Left colon (tissue), 2 donors: ENCODE results near the gene FBXL7. TPM values are rescaled to one million over a fixed set of nuclear protein-coding genes. Genes with fewer than 3 reads are reported as not detected.
A peak's percentile ranks its signal among the peaks of the same experiment; 100 is the strongest.

ENCODE experiments used
- ATAC-seq: fragments of 200-7000 bp; cut with Tn5 transposase; one replicate; pipeline ENCODE4 v1.9.1; 2020; ENCODE audit warnings: mild to moderate bottlenecking, moderate library complexity
- DNase-seq, 2 donors: peaks; one replicate each; pipeline ENCODE4 v3.0.0-alpha.2; 2020
- intact Hi-C, 2 donors: fragments of 100-400 bp; cut with DNase I in 1 of 2; cut with micrococcal nuclease in 1 of 2; formaldehyde crosslinking; loops; one replicate each; pipeline versions ENCODE4 v1.11.2 to v1.14.0; 2022; cut with DNase I, micrococcal nuclease
- total RNA-seq, 2 donors: library from RNA; stranded (reverse); fragmentation: NEBNext Ultra II Directional; extraction: Animal tissue kit (Norgen Biotek cat#: 25700); gene quantifications; one replicate each; pipeline ENCODE4 v1.2.1, GENCODE V29; 2021
- donor health status: DM: no; HTN: no; CAD: no.
- donor health status: DM: yes; HTN: yes; CAD: no.

FBXL7 gene
- total RNA-seq, 2 donors from 2014 or later = 1.6 to 3.6 TPM

DNA sequence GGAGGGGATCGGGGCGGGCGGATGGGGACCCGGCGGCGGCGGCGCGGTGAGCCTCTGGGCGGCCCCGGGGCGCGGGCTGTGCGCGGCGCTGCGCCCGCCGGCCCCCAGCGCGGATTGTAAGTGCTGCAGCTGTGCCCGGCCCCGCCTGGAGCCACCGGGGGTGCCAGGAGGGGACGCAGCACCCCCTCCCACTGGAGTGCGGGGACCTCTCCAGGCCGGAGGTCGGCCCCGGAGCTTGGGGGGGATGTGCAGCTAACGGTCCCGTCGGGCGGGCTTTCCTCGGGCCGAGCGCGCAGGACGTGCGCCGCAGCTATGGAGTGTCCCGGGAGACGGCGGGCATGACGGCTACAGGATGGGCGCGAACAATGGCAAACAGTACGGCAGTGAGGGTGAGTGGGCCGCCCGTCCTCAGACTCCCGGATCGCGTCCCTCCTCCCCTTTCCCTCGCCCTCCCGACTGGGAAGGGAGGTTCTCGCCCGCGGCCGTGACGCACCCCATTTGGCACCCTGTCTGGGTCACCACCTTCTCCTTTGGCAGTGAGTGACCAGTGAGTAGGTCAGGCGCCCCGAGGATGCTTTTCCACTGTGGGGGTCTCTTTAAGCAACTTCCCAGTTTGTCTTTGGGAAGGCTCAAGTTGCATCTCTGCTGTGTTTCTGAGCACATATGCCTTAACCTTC, 483 bp downstream of the FBXL7 start:
- DNase-seq = peak in 1 of 2 donors; percentile 25

GRCh38 chr5:15501091-15501791, 1.3 kb downstream of the FBXL7 start:
- ATAC-seq (no peak), DNase-seq (peak; percentile 15 to 34)
- intact Hi-C loops = no loop called here

More for the DNA sequence above, 483 bp downstream of the FBXL7 start:
- ATAC-seq = peak; percentile 22
- intact Hi-C loops = no loop called here

GRCh38 chr5:15502208-15502607, 2.2 kb downstream of the FBXL7 start:
- DNase-seq (no peak), ATAC-seq (no peak)
- intact Hi-C loops = no loop called here

DNA sequence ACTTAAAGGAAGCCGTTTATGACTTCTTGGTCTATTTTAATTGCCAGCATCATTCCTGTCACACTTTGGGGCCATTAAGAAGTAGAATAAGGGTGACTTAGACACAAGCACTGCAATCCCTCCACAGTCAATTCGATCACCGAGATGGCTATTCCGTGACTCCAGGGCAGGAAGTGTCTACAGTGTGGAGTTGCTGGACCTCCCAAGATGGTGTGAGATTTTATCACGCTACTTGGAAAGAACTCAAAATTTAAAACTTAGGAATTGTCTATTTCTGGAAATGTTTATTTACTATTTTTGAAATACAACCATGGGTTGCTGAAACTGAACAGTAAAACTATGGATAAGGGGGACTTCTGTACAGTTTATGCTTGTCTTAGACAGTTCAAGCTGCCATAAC, 6.2 kb downstream of the FBXL7 start:
- no peak for ATAC-seq
- intact Hi-C loops = no loop called here
- DNase-seq = no peak

DNA sequence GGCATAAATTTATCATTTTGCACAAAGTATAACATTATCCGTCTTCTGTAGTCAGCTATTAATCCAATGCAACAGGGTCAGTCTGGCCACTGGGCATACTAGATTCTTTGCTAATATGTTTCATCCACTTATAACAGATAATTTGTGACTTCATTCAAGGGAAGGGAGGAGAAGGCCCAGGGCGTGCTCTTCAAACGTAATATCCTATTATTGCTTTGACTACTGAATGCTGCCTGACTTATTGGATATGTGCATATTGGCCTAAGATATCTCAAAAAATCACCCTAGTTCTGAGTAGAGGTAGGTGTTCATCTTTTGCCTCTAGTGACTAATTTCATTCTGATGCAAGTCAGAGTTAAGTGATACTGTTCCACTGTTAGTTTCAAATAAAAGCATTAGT, 6.9 kb downstream of the FBXL7 start:
- DNase-seq (no peak), ATAC-seq (no peak)
- intact Hi-C loops = no loop called here

DNA sequence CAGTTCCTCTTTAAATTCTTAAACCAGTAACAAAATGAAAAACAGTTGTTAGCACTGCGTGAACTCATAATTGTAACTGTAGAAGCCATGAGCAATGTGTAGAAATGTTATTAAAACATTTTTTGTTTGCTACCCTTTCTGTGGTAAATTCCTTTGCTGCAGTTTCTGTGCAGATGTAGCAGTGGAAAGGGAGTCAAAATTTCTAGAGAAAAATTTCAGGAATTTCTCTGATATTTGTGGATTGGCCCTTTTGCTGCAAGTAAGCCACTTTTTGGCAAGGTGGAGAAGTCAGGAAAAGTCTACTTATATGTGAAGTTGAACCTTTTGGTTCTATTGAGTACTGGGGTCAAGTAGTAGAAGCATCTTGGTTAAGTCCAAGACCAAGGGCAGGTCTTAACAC, 10.1 kb downstream of the FBXL7 start:
- ATAC-seq (no peak), DNase-seq (no peak)
- intact Hi-C loops = no loop called here

- ATAC-seq = no peak
Measured at GRCh38 chr5:15510831-15511230, 10.9 kb downstream of the FBXL7 start.

DNA sequence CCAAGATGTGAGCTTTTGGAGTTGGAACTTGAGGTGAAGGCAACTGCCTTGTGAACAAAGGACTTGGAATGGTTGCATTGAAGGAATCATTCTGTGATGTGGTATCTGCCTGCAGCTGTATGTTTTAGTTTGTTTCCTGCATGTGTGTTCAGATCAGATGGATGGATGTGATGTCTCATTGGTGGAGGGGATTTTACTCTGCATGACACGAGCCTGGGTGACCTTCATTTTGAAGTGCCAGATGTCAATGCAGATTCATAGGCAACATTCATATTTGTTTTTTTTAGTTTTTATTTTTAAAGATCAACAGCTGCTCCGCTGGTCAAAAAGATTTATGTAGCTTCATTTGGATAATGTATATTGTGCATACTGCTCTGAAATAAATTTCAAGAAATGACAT, 13.5 kb downstream of the FBXL7 start:
- intact Hi-C loops = no loop called here
- no peak for DNase-seq
- no peak for ATAC-seq

More at GRCh38 chr5:15510831-15511230, 10.9 kb downstream of the FBXL7 start:
- no peak for DNase-seq
- intact Hi-C loops = no loop called here

DNA sequence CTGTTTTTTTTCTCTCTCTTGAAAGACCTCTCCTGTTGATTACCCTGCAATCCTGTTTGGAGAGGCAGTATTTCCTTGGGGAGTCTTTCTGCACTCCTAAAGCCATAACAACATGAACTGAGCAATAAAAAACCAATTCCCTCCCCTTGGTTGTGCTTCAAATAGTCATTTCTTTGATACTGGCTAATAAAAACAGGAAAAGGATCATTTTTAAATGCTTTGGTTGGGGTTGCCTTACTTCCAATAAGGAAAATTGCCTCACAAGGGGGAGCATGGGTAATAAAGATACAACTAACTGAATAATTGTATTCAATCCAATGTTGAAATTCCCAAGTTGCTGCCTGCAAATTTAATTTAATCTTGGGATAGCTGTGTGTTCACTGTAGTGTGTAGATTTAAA, 13.9 kb downstream of the FBXL7 start:
- ATAC-seq = no peak
- intact Hi-C loops = no loop called here
- no peak for DNase-seq

GRCh38 chr5:15515229-15515628, 15.2 kb downstream of the FBXL7 start:
- ATAC-seq = no peak
- no peak for DNase-seq
- intact Hi-C loops = no loop called here

DNA sequence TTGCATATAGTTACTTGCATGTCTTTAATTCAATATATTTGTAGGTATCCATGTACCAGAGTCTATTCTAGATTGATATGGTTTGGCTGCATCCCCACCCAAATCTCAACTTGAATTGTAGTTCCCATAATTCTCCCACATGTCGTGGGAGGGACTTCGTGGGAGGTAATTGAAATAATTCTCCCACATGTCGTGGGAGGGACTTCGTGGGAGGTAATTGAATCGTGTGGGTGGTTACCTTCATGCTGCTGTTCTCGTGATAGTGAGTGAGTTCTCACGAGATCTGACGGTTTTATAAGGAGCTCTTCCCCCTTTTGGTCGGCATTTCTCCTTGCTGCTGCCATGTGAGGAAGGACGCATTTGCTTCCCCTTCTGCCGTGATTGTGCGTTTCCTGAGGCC, 16.5 kb downstream of the FBXL7 start:
- DNase-seq (no peak), ATAC-seq (no peak)
- intact Hi-C loops = no loop called here

DNA sequence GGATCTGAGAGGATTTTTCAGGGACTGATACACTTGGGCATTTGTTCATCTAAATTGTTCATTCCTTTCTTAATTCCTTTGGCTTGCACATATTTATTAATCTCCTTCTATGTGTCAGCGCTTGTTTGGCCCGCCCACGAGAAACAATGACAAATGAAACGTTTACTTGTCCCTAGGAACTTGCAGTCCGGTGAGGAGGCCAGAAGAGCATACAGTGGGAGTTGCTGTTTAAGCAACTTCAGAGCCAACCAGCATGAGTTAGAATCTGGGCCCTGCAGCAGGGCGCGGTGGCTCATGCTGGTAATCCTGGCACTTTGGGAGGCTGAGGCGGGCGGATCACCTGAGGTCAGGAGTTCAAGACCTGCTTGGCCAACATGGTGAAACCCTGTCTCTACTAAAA, 18.8 kb downstream of the FBXL7 start:
- DNase-seq (no peak), ATAC-seq (no peak)

DNA sequence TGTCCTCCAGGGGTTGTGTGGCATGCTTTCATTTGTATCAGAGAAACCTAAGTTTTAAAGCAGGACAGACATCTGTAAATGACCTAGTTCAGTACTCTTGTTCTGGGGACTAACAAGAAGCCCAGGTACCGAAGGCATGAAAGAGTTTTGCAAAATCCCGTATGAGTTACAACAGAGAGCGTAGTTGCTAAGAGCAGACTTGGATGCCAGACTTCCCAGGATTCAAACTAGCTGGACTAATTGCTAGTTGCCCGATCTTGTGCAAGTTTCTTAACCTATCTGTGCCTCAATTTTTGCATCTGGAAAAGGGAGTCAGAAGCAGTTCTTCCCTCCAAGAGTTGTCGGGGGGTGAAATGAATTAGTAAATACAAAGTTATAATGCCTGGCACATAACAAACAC, 20.9 kb downstream of the FBXL7 start:
- intact Hi-C loops = no loop called here
- no peak for DNase-seq
- ATAC-seq = no peak

More for the DNA sequence above, 18.8 kb downstream of the FBXL7 start:
- intact Hi-C loops = no loop called here

- intact Hi-C loops = no loop called here
- ATAC-seq = no peak
- DNase-seq = no peak
Measured at GRCh38 chr5:15521381-15522186, 21.6 kb downstream of the FBXL7 start.

GRCh38 chr5:15522187-15522520, 22.2 kb downstream of the FBXL7 start:
- no peak for DNase-seq
- intact Hi-C loops = no loop called here
- no peak for ATAC-seq

DNA sequence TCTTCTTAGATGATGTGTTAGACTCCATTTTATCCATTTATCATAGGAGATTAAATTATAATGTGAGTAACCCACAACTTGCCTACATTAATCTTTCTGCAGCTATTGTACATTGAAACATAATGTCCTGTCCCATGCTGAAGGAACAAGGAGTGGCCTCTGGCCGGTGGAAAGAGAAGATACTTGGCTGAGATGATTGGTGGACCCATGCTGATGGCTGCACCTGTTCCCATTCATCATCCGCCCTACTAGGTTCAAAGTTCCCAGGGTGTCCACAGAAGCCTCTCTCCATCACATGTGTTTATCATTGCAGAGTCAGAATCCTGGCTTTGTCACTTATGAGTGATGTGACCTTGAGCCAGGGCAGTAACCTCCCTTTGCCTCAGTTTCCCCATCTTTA, 24.7 kb downstream of the FBXL7 start:
- DNase-seq = no peak
- ATAC-seq = no peak
- intact Hi-C loops = no loop called here

DNA sequence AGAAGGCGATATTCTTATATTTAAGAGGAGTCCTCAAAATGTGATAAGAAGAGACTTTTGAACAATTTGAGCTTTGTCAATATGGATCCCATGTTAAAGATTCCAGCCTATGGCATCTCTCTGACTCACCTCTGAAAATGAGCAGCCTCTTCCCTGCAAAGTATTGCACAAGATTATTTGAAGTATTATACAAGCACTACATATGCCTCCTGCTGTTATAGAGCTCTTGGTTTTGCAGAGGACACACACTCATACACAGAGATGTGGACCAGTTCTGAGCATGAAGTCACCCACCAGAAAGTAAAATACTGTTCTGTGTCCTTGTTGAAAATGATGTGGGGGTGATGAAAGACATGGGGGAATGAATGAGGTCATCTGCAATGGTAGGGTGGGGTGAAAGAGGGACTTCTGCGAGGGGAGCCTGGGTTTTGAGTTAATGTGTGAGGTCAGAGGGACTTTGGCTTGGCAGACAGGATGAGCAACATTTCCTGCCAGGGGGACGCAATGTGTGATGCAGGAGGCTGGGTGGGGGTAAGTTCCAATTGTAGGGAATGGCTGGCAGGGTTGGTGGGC, 25.8 kb downstream of the FBXL7 start:
- intact Hi-C loops = no loop called here
- ATAC-seq = no peak
- DNase-seq = no peak

DNA sequence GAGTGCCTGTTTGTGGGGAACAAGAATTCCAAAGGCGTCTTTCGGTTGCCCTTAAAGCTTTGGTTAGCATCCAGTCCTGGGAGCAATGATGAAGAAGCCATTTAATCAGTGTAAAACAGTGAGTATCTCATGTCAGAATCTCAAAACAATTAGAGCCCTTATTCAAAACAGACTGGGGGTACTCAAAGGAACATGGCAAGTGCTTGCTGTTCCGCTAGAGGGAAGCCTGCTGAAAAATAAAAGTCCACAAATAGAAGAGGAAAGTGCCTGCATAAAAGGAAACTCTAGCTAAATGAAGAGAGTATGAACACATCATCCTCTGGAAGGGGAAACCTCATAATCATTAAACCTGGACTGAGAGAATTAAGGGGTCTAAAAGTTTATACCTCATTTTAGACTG, 26.4 kb downstream of the FBXL7 start:
- ATAC-seq (no peak), DNase-seq (no peak)
- intact Hi-C loops = no loop called here

DNA sequence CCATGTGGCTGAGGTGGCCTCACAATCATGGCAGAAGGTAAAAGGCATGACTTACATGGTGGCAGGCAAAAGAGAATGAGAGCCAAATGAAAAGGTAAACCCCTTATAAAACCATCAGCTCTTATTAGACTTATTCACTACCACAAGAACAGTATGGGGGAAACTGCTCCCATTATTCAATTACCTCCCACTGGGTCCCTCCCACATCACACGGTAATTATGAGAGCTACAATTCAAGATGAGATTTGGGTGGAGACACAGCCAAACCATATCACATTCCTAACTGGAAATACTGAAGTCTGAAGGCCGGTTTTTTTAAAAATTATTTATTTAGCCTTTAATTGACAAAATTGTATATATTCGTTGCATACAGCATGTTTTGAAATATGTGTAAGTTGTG, 28.5 kb downstream of the FBXL7 start:
- DNase-seq = no peak
- intact Hi-C loops = no loop called here
- no peak for ATAC-seq

- intact Hi-C loops = no loop called here
- ATAC-seq (no peak), DNase-seq (no peak)
Measured at GRCh38 chr5:15529013-15529412, 29.0 kb downstream of the FBXL7 start.
